NOMO-1 (cell line): ENCODE measurements around the gene ATOSA.

Source experiments
- DNase-seq, 2 experiments: peaks; one replicate each; lab custom pipeline; 2025; ENCODE audit not compliant: unreplicated experiment in 2 of 2; lab: John Stamatoyannopoulos, UW

ATOSA gene, protein sequence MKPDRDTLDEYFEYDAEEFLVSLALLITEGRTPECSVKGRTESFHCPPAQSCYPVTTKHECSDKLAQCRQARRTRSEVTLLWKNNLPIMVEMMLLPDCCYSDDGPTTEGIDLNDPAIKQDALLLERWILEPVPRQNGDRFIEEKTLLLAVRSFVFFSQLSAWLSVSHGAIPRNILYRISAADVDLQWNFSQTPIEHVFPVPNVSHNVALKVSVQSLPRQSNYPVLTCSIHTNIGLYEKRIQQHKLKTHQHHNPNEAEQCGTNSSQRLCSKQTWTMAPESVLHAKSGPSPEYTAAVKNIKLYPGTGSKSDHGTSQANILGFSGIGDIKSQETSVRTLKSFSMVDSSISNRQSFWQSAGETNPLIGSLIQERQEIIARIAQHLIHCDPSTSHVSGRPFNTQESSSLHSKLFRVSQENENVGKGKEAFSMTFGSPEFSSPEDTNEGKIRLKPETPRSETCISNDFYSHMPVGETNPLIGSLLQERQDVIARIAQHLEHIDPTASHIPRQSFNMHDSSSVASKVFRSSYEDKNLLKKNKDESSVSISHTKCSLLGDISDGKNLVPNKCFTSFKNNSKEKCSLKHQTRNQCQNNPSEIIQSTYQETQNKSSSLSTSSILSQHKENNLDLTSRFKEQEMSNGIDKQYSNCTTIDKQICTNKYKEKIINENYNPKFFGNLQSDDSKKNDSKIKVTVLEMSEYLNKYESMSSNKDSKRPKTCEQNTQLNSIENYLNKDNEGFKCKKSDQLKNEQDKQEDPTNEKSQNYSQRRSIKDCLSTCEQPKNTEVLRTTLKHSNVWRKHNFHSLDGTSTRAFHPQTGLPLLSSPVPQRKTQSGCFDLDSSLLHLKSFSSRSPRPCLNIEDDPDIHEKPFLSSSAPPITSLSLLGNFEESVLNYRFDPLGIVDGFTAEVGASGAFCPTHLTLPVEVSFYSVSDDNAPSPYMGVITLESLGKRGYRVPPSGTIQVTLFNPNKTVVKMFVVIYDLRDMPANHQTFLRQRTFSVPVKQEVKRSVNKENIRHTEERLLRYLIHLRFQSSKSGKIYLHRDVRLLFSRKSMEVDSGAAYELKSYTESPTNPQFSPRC

DNA sequence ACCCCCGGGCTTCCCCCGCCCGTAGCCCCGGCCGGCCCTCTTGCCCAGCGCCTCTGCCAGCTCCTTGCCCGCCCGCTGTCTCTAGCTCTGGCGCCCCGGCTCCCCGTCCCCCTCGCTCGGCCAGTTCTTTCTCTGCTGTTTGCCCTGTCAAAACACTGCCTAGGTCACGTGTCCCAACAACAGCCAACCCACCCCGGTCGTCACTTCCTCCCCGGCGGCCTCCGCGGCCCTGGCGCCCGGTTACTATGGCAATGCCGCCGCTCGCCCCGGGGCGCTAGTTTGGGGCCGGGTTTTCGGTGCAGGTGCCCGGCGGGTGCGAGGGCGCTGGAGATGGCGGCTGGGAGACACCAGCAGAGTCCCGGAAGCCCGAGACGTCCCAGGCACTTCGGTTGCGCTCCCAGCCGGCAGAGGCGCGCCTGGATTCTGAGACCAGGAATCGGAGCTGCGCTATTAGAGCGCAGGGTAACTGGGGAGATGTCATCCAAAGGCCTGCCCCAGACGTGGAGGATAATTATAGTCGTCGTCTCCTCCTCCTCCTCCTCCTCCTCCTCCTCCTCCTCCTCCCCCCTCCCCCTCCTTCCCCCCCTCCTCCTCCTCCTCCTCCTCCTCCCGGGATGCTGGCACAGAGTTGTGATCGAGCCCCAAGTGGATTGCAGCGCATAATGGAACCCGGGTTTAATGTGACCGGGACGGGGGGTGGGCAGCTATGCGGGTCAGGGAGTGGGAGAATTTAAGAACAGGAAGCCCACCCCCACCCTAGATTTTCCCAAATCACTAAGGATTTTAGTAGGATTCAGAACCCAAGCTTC is at the start of gene ATOSA:
ATOSA (minus strand) TSS at position 157 of the 809 bp plus-strand sequence. CDS start 1,367 bp downstream, outside the sequence.
- DNase-seq: peak; percentile 82 to 88

DNA sequence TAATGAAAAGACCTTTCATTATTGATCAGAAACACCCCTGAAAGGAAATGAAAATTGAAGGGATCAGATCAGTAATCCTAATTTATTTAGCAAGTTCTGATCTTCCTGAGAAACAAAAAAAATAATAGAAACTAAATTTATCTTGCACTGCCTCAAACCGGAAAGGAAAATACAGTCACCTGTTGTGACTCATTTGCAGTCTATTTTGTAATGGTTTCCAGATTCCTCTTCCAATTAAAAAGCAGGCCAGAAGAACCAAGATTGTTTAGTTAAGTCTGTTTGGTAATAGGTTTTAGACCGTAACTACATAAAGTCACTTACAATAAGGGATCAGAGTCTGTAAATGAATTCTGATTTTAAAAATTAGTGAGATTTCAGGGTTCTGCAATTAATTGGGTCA is 49.7 kb upstream of the ATOSA start:
- peak in 1 of 2 experiments; percentile 15 for DNase-seq

DNA sequence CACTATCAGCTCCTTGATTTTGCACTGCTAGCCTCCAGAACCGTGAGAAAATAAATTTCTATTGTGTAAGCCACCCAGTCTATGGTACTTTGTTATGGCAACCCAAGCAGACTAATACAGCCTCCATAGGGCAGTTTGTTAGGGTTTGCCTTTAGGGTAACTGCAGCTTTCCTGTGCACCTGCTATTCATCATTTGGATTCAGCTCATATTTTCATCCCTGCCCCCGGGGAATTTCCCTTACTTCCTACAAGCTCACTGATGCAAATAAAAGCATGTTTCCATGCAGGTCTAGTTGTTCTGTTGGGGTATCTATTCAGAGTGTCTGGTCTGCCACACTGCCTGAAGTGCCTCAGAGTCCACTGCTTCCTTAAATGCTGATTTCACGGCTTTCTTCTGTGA is 48.6 kb upstream of the ATOSA start:
- no peak for DNase-seq

DNA sequence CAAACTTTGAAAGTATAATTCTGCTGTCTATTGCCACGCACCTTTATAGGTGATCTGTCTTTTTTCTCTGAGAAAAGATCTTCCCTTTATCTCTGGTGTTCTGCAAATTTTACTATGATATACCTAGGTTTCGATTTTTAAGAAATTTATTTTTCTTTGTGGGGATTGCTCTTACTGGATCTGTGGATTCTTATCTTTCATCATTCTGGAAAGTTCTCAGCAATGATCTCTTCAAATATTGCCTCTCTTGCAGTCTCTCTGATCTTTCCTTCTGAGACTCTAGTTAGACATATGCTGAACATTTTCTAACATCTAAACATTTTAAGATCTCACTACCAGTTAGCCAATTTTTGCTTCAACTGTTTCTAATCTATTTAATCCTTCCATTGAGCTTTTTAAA is 47.0 kb upstream of the ATOSA start:
- DNase-seq: no peak

DNA sequence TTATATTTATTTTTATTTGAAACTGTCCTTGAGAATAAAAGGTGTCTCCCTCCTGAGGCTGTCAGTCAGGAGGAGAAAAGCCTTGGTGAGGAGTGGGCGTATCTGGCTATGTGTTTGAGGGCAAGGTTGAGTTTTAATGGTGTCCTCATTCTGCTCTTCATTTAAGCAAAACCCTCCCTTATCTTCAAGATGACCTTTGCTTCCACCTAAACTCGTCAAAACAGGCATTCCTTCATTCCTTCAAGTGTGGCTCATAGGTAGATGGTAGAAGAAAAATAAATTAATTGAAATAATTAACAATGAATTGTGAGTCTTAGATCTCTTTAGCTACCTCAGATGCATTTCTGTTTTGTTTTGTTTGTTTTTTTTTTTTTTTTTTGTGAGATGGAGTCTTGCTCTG is 39.4 kb upstream of the ATOSA start:
- no peak for DNase-seq

DNA sequence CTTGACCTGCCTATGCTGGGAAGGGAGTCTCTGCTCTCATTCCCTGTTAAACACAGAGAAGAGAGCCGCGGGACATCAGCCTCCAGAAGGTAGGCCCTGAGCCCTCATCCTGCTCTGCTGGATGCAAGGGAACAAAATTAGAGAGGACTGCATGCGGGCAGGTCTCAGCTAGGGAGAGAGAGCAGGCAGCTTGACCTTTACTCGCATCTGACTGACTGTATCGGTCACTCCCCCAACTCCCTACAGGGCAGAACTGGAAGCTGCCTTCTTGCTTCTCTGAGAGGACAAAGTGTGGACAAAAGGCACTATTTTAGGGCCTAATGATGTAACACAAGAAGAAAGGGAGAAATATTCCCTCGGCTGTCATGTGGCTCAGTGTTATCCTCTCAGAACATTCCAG is 38.7 kb upstream of the ATOSA start:
- DNase-seq: no peak

DNA sequence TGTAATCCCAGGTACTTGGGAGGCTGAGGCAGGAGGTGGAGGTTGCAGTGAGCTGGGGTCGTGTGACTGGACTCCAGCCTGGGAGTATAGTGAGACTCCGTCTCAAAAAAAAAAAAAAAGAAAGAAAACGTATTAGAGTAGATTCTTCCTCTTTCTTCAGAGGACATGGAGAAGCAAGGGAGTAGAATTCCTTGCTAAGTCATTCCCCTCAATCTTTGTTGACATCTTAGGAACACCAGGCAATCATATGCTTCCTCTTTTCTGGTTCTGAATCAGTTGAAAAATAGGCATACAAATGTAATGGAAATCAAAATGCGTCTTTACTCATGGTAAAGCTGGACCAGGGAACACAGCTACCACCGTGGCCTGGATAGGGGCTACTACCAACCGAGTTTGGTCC is 38.3 kb upstream of the ATOSA start:
- no peak for DNase-seq

DNA sequence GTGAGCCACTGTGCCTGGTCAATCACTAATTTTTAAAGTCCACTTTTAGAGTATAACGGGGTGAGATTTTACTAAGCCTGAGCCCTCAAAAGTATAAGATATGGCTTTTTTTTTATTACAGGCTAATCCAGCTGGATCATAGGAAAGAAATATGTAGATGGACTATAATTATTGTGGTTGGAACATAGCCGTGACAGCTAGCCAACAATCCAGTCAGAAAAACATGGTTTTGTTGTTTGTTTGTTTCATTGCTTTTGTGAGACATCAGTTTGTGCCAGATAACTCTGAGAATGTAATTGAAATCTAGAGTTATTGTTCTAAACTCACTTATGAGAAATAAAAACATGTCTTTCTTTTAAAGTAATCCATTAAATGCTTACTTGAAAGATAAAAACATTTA is 37.3 kb upstream of the ATOSA start:
- DNase-seq: no peak

DNA sequence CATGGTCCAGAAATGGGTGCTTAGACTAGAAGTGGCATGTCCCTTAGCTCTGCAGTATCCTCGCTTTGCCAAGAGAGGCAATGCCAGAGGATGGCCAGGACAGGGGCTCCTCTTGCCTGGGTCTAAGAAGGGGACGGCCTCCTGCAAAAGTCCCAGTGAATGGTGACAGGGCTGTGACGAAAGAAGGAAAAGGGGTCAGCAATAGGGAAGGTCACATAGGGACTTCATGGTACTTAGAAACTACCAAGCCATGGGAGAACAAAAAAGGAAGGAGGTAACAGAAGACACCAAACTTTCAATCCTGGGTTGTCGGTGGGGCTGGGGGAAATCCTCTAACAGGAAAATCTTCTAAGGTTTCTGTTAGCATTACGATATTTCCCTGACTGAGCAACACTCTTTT is 36.2 kb upstream of the ATOSA start:
- no peak for DNase-seq

DNA sequence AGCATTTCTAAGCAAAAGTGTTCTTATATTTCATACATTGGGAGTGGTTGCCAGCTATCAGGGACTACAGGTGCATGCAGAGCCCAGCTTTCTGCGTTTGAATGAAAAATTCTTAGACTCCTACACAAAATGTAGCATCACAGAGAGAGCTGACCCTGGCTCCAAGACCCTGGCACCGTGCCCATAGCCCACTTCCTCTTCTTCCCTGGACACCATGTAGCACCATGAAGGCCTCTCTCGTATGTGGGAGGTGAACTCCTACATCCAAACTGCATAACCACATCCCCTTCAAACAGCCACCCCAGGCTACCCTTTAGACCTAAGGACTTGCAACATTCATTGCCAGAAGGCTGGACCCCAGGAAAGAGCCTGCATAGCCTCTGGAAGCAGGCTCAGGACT is 35.8 kb upstream of the ATOSA start:
- no peak for DNase-seq

DNA sequence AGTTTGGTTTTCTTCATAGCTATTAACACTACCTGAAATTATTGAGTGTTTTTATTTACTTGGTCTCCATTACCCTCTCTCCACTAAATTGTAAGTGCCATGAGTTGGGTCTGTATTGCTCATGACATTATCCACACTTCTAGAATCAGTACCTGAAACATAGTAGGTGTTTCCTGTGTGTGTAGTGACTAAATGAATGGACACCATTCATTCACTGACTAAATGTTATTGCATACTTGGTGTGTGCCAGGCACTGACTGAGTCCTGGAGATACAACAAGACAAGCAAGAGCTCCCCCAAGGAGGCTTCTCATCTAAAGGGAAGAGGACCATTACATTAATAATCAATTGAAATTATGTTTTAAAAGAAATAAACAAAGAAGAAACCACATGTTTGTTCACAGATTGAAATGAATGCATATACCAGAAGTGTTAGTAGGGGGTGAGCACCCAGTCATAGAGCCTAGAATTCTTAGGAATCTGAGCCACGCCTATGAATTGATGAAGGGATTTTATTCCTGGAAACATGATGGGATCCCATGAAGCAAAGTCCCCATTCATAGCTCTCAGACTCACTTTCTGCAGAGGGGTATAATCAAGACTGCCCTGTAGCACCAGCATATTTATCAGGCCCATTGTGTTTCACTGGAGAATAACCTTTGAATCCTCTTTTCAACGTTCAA is 31.7 kb upstream of the ATOSA start:
- DNase-seq: no peak

DNA sequence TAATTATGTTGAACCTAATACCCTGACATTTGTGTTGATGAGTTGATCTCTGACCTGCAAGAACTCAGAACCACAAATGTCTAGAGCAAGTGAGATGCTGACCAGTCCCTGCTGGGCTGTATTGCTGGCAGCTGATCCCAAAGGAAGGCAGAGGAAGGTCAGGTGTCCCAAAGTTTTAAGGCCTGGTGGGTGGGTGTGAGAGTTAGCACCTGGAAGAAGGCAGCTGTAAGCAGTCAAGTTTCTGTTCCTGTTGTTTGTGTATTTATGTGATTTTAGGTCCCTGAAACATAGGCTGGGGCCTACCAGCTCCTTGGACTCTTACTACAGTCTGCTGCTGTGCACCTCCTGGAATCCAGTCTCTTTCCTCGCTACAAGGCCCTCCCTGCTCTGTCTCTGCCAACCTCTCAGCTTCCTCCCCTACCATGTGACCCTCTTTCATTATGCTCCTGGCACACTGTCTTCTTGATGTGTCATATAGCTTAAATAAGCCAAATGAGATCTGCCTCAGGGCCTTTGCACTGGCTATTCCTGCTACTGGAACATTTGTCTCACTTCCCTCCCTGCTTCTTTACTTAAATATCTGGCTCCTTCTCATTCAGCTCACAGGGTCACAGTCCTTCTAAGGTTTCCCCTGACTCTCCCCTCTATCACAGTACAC is 31.0 kb upstream of the ATOSA start:
- no peak for DNase-seq

DNA sequence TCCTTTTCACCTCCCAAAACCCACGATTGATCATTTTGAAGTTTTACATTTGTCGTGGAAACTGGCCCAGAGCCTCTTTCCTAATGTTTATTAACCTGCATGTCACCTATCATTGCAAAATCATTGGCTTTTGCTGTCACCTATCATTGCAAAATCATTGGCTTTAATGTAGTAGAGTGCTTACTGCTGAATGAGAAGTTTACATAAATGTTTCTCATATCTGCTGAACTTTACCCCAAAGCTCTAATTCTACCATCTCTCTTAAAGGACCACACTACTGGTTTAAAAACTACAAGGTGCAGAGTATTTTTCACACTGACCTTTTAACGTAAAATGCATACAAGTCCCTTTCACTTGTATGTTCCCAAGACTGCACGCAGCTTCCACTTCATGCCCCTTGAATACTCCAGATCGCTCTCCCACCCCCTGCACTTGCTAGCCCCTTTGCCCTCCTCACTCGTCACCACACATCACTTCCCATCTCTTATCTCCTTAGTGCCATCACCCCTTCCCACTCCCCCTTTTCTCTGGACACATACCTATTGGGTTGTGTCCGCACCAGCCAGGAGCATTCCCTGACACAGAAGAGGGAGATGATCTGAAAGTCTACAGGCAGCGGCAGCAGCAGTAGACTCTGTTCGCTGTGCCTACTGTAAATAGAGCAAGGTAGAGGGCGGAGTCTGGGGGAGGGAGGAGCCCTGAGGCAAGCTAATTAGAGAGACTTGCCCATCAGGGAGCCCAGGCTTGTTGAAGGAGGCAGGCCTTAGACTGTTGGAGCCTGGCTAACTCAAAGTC is 30.2 kb upstream of the ATOSA start:
- DNase-seq: no peak

DNA sequence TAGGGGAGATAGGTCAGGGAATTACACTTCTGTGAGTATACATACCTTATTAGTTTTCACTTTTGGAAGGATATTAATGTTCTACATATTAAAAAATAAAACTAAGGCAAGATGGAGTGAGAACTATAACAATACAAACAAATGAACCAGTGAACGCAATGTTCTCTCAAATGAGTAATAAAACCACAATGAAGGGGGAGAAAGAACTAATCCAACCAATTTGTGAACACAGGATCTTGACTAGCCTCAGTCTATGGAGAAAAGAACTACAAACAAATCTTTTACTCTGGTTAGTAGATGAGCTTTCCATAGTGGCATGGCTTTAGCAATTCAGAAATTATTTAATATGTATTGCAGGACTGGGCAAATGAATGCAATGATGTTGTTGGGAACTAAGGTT is 26.9 kb upstream of the ATOSA start:
- no peak for DNase-seq

DNA sequence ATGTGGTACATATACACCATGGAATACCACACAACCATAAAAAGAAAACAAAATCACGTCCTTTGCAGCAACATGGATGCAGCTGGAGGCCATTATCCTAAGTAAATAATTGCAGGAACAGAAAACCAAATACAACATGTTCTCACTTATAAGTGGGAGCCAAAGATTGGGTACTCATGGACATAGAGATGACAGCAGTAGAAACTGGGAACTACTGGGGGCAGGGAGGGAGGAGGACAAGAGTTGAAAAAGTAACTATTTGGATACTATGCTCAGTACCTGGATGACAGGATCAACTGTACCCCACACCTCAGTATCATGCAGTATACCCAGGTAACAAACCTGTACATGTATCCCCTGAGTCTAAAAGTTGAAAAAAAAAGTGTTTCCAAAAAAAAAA is 23.2 kb upstream of the ATOSA start:
- no peak for DNase-seq

DNA sequence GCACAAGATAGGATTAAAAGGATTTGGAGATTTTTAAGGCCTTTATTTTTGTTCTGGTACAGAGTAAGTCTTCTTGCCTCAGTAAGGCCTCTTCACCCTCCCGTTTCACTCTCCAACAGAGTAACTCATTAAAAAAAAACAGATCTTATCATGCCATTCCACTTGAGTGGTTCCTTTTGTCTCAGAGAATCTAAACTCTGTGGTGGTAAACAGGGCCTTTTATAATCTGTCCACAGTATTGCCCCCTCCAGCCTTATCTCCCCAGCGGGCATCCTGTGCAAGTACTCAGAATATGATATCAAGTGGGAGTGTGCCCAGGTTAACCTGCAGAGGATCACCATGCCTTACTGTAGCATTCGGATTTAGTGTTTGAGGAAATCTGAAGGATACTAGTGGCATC is 20.3 kb upstream of the ATOSA start:
- no peak for DNase-seq

DNA sequence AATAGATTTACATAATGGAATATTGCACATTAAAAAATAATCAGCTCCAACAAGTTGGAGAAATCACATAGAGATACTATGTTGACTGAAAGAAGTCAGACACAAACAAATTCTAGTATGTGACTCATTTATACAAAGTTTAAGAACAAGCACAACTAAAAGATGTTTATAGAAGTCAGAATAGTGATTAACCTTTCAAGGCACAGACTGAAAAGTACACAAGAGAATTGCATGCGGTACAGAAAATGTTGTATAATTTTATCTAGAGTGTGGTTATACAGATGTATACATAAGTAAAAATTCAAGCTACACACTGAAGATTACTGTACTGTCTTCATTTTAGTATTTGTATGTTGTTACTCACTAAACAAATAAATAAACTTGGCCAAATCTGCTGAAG is 19.3 kb upstream of the ATOSA start:
- no peak for DNase-seq

DNA sequence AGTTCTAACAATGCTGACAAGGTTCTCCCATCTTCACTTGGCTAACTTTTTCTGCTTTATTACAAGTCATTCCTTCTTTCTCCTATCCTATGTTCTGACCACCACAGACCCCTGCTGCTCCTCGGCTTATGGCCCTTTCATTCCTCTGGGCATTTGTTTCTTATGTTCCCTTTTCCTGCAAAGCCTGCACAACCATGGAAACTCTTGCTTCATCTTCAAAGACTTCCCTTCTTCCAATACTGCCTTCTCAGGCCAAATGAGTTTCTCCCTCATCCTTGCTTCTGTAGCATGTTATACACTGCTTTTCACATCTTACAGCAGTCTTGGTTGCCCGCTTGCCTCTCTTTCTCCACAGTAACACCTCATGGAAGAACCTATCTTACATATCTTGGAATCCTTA is 17.9 kb upstream of the ATOSA start:
- no peak for DNase-seq

DNA sequence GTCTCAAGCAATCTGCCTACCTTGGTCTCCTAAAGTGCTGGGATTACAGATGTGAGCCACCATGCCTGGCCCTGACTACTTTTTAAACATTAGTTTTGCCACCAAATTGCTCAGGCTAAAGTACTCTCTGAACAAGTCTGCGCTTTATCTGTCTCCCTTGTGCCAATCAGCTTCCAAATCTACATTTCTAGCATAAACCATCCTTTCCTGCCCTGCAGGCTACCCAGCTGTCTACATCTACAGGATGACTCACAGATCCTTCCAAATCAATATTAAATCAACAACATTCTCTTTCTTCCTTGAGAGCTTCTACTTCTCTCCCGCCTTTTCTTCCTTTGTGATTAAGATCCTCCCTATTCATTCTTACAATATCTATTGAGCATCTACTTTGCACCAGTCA is 16.0 kb upstream of the ATOSA start:
- no peak for DNase-seq
